IPS-11a (cell line): ENCODE measurements around the gene SLC9A1.
"Not testable (repeated sequence)": the region's sequence is repeated elsewhere in the genome, so short reads cannot be mapped to it uniquely, and the experiment has no call there.

ENCODE experiments used
- H3K4me3 ChIP-seq: one replicate; pipeline ENCODE4 v1.5.1; 2013; ENCODE audit warnings: low read depth, low read length, control low read depth

Gene SLC9A1

GRCh38 chr1:27154991-27155781 is at the start of gene SLC9A1:
Gene SLC9A1 (minus strand): TSS chr1:27155125. CDS start chr1:27154334, 791 bp downstream.
- peak within 1 kb of the TSS; percentile 63 for H3K4me3 ChIP-seq

- no peak overlapping the region for H3K4me3 ChIP-seq
These were observed 49.0 kb upstream of the SLC9A1 start for GRCh38 chr1:27203946-27204345.

- H3K4me3 ChIP-seq, result no peak overlapping the region
These were observed 46.4 kb upstream of the SLC9A1 start for GRCh38 chr1:27201295-27201694.

DNA sequence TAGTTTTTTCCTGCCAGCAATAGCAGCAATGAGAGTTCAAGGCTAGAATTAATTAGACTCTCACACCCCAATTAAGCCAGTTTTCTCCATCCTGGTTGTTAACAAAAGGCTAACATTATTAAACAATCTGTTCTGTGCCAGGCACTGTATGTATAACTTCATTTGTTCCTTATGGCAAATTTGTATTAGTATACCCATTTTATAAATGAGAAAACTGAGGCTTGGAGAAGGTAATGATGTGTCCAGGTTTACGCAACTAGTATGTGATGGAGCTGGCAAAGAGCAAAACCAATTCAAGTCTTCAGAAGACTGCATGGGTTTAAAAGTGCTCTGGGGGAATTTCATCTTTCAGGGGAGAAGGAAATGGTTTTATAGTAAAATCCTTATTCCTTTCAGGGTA is 38.3 kb upstream of the SLC9A1 start:
- no peak overlapping the region for H3K4me3 ChIP-seq

GRCh38 chr1:27192039-27192529 is 37.2 kb upstream of the SLC9A1 start:
- no peak overlapping the region for H3K4me3 ChIP-seq

DNA sequence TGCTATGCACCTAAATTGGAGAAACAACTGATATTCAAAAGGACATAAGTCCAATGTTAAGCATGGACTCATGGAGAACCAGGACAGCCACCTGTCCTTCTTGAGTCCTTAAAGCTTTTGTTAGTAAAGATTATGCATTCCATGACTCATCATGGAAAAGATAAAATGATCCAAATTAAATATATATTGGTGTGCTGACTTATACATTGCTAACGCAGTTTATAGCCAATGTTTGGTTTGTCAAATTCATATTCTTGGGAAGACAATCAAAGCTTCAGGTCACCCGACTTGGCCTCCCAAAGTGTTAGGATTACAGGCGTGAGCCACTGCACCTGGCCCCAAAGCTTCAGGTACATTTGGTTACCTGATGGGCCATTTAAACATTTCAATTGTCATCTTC is 29.7 kb upstream of the SLC9A1 start:
- H3K4me3 ChIP-seq, result not testable (repeated sequence)

DNA sequence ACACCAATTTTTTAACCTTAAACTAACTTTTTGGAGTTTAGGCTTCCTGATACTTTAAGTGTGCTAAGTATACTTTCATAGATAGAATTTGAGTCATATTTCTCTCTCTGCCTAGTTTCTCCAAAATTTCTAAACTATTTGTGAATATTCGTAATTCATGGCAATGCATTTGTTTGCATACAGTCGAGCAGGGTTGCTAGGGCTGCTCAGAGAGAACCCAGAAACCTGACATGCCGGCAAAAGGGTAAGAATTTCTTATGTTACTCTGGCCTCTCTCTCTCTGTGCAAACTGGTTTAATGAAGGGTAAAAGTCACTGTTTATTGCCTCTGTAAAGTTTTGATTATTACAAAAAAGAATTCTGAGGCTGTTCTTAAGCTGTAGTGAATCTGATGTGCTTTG is 25.1 kb upstream of the SLC9A1 start:
- H3K4me3 ChIP-seq, result no peak overlapping the region

DNA sequence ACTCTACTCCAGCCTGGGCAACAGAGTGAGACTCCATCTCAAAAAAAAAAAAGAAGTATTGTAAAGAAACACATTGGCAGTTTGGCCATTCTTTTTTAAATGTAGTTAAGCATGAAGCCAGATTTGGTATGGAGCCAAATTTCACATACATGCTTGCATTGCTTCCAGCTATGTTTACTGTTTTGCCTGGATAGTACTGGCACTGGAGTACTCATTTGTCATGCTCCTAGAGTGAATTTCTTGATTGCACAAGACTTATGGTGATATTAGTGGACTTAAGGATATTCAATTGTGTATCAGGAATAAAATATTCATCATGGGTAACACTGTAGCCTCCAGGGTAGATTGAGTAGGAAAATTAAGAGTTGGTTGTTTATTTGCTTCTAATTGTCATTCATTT is 24.5 kb upstream of the SLC9A1 start:
- H3K4me3 ChIP-seq, result no peak overlapping the region

DNA sequence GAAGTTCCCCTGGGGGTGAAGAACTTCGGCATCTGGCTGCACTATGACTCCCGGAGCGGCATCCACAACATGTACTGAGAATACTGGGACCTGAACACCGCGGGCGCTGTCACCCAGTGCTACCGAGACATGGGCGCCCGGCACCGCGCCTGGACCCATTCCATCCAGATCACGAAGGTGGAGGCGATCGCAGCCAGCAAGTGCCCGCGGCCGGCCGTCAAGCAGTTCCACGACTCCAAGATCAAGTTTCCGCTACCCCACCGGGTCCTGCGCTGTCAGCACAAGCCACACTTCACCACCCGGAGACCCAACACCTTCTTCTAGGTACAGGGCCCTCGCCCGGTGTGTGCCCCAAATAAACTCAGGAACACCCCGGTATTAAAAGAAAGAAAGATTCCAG is 22.0 kb upstream of the SLC9A1 start:
- no peak overlapping the region for H3K4me3 ChIP-seq

DNA sequence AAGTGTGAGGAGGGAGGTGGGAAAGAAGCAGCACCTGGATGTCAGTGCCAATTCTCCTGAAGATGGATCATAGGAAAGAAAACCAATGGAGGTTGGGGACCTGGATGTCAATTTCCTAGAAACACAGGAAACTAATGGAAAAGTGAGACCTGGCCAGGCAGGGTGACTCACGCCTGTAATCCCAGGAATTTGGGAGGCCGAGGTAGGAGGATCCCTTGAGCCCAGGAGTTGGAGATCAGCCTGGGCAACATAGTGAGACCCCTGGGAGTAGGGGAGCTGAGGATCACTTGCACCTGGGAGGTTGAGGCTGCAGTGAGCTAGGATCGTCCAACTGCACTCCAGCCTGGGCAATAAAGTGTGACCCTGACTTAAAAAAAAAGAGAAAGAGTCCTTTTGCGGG is 21.4 kb upstream of the SLC9A1 start:
- H3K4me3 ChIP-seq, result no peak overlapping the region

DNA sequence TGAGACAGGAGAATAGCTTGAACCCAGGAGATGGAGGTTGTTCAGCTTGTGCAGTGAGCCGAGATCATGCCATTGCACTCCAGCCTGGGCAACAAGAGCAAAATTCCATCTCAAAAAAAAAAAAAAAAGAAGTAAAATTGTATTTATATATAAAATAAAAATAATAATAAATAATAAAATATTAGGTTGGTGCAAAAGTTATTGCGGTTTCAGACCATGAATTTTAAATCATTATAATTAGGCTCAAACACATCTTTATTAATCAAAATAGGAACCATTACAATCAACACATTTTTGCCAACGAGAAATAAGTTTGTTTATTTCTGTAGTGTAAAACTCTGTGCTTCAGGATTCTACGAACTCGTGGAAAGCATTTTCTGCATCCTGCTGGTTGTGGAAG is 18.1 kb upstream of the SLC9A1 start:
- H3K4me3 ChIP-seq, result not testable (repeated sequence)

GRCh38 chr1:27166929-27167328 is 12.0 kb upstream of the SLC9A1 start:
- no peak overlapping the region for H3K4me3 ChIP-seq

- no peak overlapping the region for H3K4me3 ChIP-seq
These were observed 11.5 kb upstream of the SLC9A1 start for GRCh38 chr1:27166351-27166802.

- no peak overlapping the region for H3K4me3 ChIP-seq
These were observed 8.2 kb upstream of the SLC9A1 start for GRCh38 chr1:27163093-27163492.

- no peak overlapping the region for H3K4me3 ChIP-seq
These were observed 7.2 kb upstream of the SLC9A1 start for GRCh38 chr1:27162090-27162489.

DNA sequence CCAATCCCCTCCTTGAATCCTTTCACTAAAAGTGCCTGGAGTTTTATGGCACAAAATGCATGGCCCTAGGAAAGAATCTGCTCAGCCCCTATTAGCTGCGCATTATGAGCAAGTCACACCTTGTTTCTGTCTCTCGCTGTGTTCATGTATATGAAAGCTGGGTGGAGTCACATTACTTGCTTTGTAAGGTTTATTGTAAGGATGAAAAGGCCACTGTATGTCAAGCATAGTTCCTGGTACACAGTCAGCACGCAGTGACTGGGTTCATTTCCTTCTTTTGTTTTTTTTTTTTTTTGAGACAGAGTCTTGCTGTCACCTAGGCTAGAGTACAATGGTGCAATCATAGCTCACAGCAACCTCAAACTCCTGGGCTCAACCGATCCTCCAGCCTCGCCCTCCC is 6.7 kb upstream of the SLC9A1 start:
- H3K4me3 ChIP-seq, result no peak overlapping the region

DNA sequence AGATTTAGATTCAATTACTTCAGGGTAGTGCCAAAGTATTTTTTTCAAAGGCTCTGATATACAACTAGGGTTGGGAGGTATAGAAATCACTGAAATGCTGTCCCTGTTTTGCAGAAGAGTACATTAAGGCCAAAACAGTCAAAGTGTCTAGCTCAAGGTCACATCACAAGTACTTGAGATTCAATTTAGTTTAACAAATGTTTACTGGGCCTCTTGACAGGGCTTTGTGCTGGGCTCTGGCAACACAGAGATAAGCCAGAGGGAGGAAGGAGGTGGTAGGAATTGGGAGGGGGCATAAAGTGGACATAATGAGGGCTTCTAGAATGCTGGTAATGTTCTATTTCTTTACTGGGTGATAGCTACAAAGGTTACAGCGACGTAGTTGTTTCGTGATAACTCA is 2.3 kb upstream of the SLC9A1 start:
- no peak overlapping the region for H3K4me3 ChIP-seq

DNA sequence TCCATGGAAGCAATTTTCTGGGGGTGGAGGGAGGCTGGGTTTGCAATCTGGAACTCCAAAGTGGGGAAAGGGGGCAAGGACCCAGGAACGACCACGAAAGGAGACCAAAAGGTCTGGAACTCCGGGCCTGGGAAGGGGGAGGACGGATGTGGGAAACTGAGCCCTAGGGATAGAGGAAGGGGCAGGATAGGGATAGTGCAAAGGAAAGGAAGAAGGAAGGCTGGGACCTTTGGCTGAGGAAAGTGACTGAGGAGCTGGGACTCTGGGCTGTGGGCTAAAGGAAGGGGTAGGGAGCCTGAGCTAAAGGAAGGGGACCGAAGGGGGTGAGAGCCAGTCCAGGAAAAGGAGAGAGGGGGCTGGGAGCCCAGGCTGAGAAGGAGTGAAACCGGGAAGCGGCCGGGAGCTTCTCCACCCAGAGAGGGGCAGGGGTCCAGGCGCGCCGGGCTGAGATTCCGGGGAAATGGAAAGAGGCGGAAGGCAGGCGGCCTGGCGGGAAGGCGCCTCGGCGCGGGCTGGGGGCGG is 395 bp downstream of the SLC9A1 start:
- peak overlapping the region; percentile 63 for H3K4me3 ChIP-seq

DNA sequence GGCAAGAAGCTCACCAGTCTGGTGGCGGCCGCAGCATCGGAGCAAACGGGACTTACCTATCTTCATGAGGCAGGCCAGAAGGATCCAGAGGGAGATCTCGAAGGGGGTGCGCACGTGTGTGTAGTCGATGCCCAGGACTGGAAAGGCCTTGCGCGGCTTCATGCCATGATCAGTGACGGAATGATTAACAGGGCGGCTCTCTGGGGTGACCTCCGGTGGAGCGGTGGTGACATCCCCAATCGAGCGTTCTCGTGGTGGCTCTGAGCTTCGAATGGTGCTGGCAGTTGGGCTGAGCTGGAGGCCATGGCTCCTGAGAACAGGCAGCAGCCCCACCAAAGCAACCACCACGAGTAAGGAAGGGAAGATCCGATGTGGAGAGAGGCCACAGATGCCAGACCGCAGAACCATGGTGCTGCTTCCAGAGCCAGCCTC is 982 bp downstream of the SLC9A1 start:
- H3K4me3 ChIP-seq, result no peak overlapping the region

GRCh38 chr1:27153549-27153886 is 1.4 kb downstream of the SLC9A1 start:
- H3K4me3 ChIP-seq, result no peak overlapping the region

DNA sequence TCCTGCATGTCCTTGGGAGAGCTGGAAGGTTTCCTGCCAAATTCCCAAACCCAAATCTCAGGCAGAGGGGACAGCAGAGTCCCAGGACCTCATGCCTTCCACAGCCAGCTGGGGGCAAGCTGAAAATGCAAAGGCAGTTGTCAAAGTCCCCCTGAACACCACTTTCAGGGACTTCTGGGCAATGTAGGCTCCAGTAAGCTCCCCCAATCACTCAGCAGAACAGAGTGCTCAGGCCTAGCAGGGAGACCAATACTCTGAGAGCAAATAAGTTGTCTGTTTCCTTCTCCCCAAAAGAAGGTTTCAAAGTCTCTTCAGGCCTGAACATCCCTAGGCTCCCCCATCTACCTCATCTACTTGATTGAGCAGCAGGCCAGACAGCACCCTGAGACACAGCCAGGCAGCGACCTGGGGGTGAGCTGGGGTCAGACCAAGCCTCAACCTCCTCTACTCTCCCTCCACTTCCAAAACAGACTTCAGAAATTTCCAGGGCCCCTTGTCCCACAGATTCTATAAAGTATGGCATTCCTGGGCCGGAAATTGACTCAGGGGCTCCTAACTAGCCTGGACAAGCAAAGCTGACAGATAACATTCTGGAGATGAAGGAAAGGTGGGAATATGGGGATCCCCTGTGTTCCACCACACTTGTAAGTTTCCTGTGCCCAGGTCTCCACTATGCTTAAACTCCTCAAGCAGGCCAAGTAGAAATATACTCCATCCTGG is 1.9 kb downstream of the SLC9A1 start:
- no peak overlapping the region for H3K4me3 ChIP-seq
